ENCODE measurements around the gene SPAG9. TPM values are rescaled to one million over a fixed set of nuclear protein-coding genes. Genes with fewer than 3 reads are reported as not detected.

SPAG9 gene
- total RNA-seq: 99.7 and 119 TPM in 2 replicates

GRCh38 chr17:51120739-51121619 lies at the start of gene SPAG9:
SPAG9 (minus strand) TSS chr17:51120868; CDS start chr17:51120656, 212 bp downstream.

GRCh38 chr17:51166198-51166986 lies 45.7 kb upstream of the SPAG9 start, which contains the start of gene NME2:
NME2 (plus strand) TSS chr17:51166411; CDS start chr17:51166831, 420 bp downstream.

DNA sequence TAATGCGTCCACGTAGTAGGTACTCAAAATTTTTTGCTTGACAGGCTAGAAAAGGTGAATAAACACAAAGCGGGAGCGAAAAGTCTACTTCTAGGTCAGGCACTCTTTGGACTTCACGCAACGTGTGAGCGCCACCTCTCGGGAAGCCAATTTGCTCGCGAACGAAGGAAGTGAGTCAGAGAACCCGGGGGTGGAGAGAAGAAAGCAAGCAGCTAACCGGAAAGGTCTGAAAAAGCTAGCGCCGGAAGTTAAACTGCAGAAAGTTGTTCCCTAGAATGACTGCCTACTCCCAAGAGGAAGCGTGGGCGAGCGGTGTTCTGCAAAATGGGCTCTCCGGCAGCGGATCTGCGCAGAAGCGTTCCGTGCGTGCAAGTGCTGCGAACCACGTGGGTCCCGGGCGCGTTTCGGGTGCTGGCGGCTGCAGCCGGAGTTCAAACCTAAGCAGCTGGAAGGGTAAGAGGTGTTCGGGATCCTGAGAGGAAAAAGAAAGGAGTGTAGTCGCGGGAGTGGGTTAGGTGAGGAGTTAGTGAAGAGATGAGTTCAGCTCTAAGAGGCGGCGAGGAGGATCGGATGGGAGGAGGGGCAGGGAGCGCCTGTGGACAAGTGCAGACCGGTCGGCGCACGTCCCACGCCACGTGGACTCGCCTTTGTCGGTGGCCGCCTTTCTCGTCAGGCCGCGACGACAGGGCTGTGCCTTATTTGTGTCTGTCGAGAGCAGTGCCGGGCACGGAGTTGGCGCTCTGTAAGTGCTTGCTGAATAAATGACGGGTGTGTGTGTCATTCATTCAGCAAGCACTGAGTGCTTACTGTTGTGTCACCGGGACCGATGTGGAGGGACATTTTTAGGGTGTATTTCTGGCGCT lies 32.8 kb upstream of the SPAG9 start, which contains the start of gene NME1:
NME1 (plus strand) TSS at position 350 of the 863 bp plus-strand sequence. CDS start 2,096 bp downstream, outside the sequence.

Other genes with a start within 250 kb of the SPAG9 start
- gene NME1, start 32.7 kb upstream of the SPAG9 start, total RNA-seq: 99.7 and 123 TPM in 2 replicates
- 740 and 811 TPM in 2 replicates for gene NME2, start 45.5 kb upstream of the SPAG9 start, total RNA-seq
- gene MBTD1, start 139.2 kb upstream of the SPAG9 start, total RNA-seq: 7.3 and 11.4 TPM in 2 replicates
- gene UTP18, start 139.7 kb upstream of the SPAG9 start, total RNA-seq: 34.3 and 36.9 TPM in 2 replicates